SU-DHL-6 (cell line): ENCODE measurements around the gene NET1.

Experiments
- EZH2phosphoT487 ChIP-seq: fragments of 200-600 bp; sonication (generic), shearing (Covaris generic); conservative IDR thresholded peaks from 2 replicates; pipeline ENCODE4 v1.6.1; 2018; ENCODE audit warnings: mild to moderate bottlenecking, antibody characterized with exemption, low read length, moderate library complexity, mixed read lengths
- TF ChIP-seq, protein P1 (sequence below): fragments of 200-600 bp; sonication (generic); IDR thresholded peaks from one replicate; pipeline ENCODE4 v1.5.1; 2017; ENCODE audit warnings: antibody characterized with exemption, mild to moderate bottlenecking, low read length, moderate library complexity; ENCODE audit not compliant: insufficient read depth, poor library complexity, severe bottlenecking

DNA sequence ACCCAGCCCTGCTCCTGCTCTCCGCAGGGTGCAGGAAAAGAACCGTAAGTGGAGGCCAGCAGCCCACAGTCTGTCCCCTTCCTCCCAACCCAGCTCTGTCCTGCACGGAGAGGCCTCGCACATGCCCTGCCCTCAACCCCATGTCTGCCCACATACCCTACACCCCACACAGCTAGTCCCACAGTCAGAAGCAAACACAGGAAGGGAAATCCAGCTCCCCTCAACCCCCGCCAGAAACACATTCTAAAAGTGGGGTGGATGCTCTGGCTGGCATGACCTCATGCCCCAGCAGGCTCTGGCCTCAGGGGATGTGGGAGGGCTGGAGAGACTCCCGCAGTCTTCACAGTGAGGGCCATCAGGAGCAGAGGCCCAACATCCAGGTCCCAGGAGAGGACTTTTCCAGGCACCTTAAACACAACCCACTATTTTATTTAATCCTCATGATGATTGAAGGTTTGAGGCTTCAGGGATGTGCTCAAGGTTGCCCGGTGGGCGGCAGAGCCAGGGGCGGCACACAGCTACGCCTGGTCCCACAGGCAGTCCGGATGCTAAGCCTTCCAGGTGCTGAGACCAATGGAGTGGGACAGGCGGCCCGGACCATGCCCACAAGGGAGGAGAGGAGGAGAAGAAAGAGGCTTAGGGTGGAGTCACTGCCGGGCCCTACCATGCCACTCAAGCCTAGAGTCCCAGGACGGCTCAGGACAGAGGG is 57.1 kb downstream of the NET1 start:
- TF ChIP-seq, protein P1, sequence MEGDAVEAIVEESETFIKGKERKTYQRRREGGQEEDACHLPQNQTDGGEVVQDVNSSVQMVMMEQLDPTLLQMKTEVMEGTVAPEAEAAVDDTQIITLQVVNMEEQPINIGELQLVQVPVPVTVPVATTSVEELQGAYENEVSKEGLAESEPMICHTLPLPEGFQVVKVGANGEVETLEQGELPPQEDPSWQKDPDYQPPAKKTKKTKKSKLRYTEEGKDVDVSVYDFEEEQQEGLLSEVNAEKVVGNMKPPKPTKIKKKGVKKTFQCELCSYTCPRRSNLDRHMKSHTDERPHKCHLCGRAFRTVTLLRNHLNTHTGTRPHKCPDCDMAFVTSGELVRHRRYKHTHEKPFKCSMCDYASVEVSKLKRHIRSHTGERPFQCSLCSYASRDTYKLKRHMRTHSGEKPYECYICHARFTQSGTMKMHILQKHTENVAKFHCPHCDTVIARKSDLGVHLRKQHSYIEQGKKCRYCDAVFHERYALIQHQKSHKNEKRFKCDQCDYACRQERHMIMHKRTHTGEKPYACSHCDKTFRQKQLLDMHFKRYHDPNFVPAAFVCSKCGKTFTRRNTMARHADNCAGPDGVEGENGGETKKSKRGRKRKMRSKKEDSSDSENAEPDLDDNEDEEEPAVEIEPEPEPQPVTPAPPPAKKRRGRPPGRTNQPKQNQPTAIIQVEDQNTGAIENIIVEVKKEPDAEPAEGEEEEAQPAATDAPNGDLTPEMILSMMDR = no peak
- TF ChIP-seq EZH2phosphoT487 = no peak
